ENCODE data around the gene PRCC.

GRCh38 chr1:156839426-156840109 lies 72.2 kb downstream of the PRCC start:
- TF ChIP-seq CTCF (conservative IDR thresholded peaks at IDR 0.05; ENCODE audit: low read depth, low read length), result no peak
- TF ChIP-seq EZH2 (IDR thresholded peaks at IDR 0.05; ENCODE audit: borderline replicate concordance, low read depth, low read length, poor library complexity, severe bottlenecking), result no peak
